Neural cell (in vitro differentiated cells): Measurements from ENCODE around the gene RPL35. TPM values are rescaled to one million over a fixed set of nuclear protein-coding genes. Genes with fewer than 3 reads are reported as not detected.

Experiments
- H2AFZ ChIP-seq: fragments of 200-600, 300-800 bp; sonication (generic), shearing (Covaris generic); 2 replicates; pipeline ENCODE4 v1.6.0; 2014; ENCODE audit warnings: low read depth, mild to moderate bottlenecking, antibody characterized with exemption, low read length, moderate library complexity
- H3F3A ChIP-seq: fragments of 200-600 bp; shearing (Covaris generic); 2 replicates; pipeline ENCODE4 v1.6.1; 2016; ENCODE audit warnings: mild to moderate bottlenecking, moderate library complexity, mixed read lengths, antibody characterized with exemption, low read length; ENCODE audit not compliant: insufficient read depth, poor library complexity, severe bottlenecking
- H3K27ac ChIP-seq: fragments of 200-600, 300-800 bp; sonication (generic), shearing (Covaris generic); 2 replicates; pipeline ENCODE4 v1.5.1; 2014; ENCODE audit warnings: mild to moderate bottlenecking, low read length, moderate library complexity
- H3K27me3 ChIP-seq: fragments of 300-800, 200-600 bp; sonication (generic), shearing (Covaris generic); 2 replicates; pipeline ENCODE4 v1.6.0; 2014; ENCODE audit warnings: mild to moderate bottlenecking, low read depth, low read length, moderate library complexity; ENCODE audit not compliant: insufficient read depth
- H3K36me3 ChIP-seq: fragments of 300-800, 200-600 bp; sonication (generic), shearing (Covaris generic); 2 replicates; pipeline ENCODE4 v1.5.1; 2014; ENCODE audit warnings: mild to moderate bottlenecking, antibody characterized with exemption, low read length, moderate library complexity; ENCODE audit not compliant: insufficient read depth
- H3K4me2 ChIP-seq: fragments of 300-800, 200-600 bp; sonication (generic), shearing (Covaris generic); 2 replicates; pipeline ENCODE4 v1.6.0; 2014; ENCODE audit warnings: mild to moderate bottlenecking, low read length
- H3K4me3 ChIP-seq: fragments of 300-800, 200-600 bp; sonication (generic), shearing (Covaris generic); 2 replicates; pipeline ENCODE4 v1.5.1; 2014; ENCODE audit warnings: mild to moderate bottlenecking, low read length, moderate library complexity
- H3K79me2 ChIP-seq: fragments of 200-600 bp; shearing (Covaris generic); replicated peaks from 2 replicates; pipeline ENCODE4 v1.6.0; 2014; ENCODE audit warnings: mild to moderate bottlenecking, low read length, moderate library complexity; ENCODE audit not compliant: insufficient read depth
- H3K9ac ChIP-seq: fragments of 300-800, 200-600 bp; sonication (generic), shearing (Covaris generic); 2 replicates; pipeline ENCODE4 v1.6.1; 2016; ENCODE audit warnings: mild to moderate bottlenecking, low read length, mixed read lengths
- H3K9me2 ChIP-seq: fragments of 200-600 bp; shearing (Covaris generic); 2 replicates; pipeline ENCODE4 v1.6.1; 2016; ENCODE audit warnings: mild to moderate bottlenecking, low read length, mixed read lengths; ENCODE audit not compliant: insufficient read depth
- H3K9me3 ChIP-seq: fragments of 200-600, 300-800 bp; sonication (generic), shearing (Covaris generic); 2 replicates; pipeline ENCODE4 v1.6.1; 2016; ENCODE audit warnings: mild to moderate bottlenecking, mixed run types, low read length, moderate library complexity, mixed read lengths
- H4K20me1 ChIP-seq: fragments of 200-600 bp; shearing (Covaris generic); 2 replicates; pipeline ENCODE4 v1.6.1; 2016; ENCODE audit warnings: mild to moderate bottlenecking, mixed run types; ENCODE audit not compliant: insufficient read depth
- CTCF ChIP-seq: fragments of 450-650 bp; IDR thresholded peaks from 2 replicates; pipeline ENCODE4 v1.5.1; 2014; ENCODE audit warnings: antibody characterized with exemption, mild to moderate bottlenecking, moderate library complexity; ENCODE audit not compliant: poor library complexity, severe bottlenecking
- EP300 ChIP-seq: fragments of 450-650 bp; conservative IDR thresholded peaks from 2 replicates; pipeline ENCODE4 v1.6.1; 2014; ENCODE audit warnings: antibody characterized with exemption, mild to moderate bottlenecking, moderate library complexity; ENCODE audit not compliant: poor library complexity, severe bottlenecking
- EZH2 ChIP-seq: fragments of 200-600, 300-800 bp; shearing (Covaris generic), sonication (generic); IDR thresholded peaks from 2 replicates; pipeline ENCODE4 v1.6.1; 2014; ENCODE audit warnings: antibody characterized with exemption, low read length, borderline replicate concordance, mild to moderate bottlenecking; ENCODE audit not compliant: insufficient read depth, poor library complexity, severe bottlenecking
- MXI1 ChIP-seq: fragments of 450-650 bp; conservative IDR thresholded peaks from 2 replicates; pipeline ENCODE4 v1.6.1; 2014; ENCODE audit warnings: antibody characterized with exemption, mild to moderate bottlenecking; ENCODE audit not compliant: poor library complexity, severe bottlenecking
- POLR2AphosphoS5 ChIP-seq: IDR thresholded peaks from 2 replicates; pipeline ENCODE4 v1.6.1; 2012
- RAD21 ChIP-seq: fragments of 450-650 bp; conservative IDR thresholded peaks from 2 replicates; pipeline ENCODE4 v1.6.1; 2014; ENCODE audit warnings: antibody characterized with exemption, mild to moderate bottlenecking, moderate library complexity
- REST ChIP-seq: IDR thresholded peaks from 2 replicates; pipeline ENCODE4 v1.6.1; 2012; ENCODE audit warnings: borderline replicate concordance
- SMC3 ChIP-seq: fragments of 450-650 bp; conservative IDR thresholded peaks from 2 replicates; pipeline ENCODE4 v1.6.1; 2014; ENCODE audit warnings: antibody characterized with exemption, mild to moderate bottlenecking, moderate library complexity; ENCODE audit not compliant: poor library complexity
- TAF1 ChIP-seq: IDR thresholded peaks from 2 replicates; pipeline ENCODE4 v1.6.1; 2012; ENCODE audit warnings: low read depth
- polyA plus RNA-seq: library from polyadenylated mRNA; depleted of rRNA; stranded (reverse); fragments of >200 nt; gene quantifications from 2 replicates; pipeline ENCODE4 v1.2.3, GENCODE V29; 2014

The RPL35 gene
- polyA plus RNA-seq, 1 donor from 2014 or later = 2,116 TPM

- no peak overlapping the region for H2AFZ ChIP-seq
- TF ChIP-seq EZH2 (no peak), TAF1 (no peak), MXI1 (no peak), EP300 (no peak), POLR2AphosphoS5 (no peak), CTCF (no peak), SMC3 (no peak), RAD21 (no peak)
- H3K79me2 ChIP-seq = no peaks in the 10 kb centered on the region
- no peaks in the 10 kb centered on the region for H3K27me3 ChIP-seq
- H3K4me3 ChIP-seq = no peak overlapping the region
- no peaks in the 10 kb centered on the region for H3K9me2 ChIP-seq
- no peaks in the 10 kb centered on the region for H3F3A ChIP-seq
- no peak overlapping the region for H3K4me2 ChIP-seq
- no peak overlapping the region for H3K27ac ChIP-seq
- H4K20me1 ChIP-seq = no peaks in the 10 kb centered on the region
- no peaks in the 10 kb centered on the region for H3K36me3 ChIP-seq
- no peaks in the 10 kb centered on the region for H3K9me3 ChIP-seq
- no peak overlapping the region for H3K9ac ChIP-seq
Measured at GRCh38 chr9:124812441-124812876, 49.3 kb downstream of the RPL35 start.

- no peaks in the 10 kb centered on the region for H3K9me3 ChIP-seq
- H3K27me3 ChIP-seq = no peaks in the 10 kb centered on the region
- no peaks in the 10 kb centered on the region for H3K79me2 ChIP-seq
- H3K36me3 ChIP-seq = no peaks in the 10 kb centered on the region
- no peaks in the 10 kb centered on the region for H4K20me1 ChIP-seq
- H3K9me2 ChIP-seq = no peaks in the 10 kb centered on the region
- no peak overlapping the region for H3K4me2 ChIP-seq
- no peak overlapping the region for H3K27ac ChIP-seq
- TF ChIP-seq EZH2 (no peak), REST (no peak), SMC3 (no peak), EP300 (no peak), RAD21 (no peak), TAF1 (no peak), CTCF (no peak), POLR2AphosphoS5 (no peak), MXI1 (no peak)
- no peaks in the 10 kb centered on the region for H3F3A ChIP-seq
- H3K4me3 ChIP-seq = no peak overlapping the region
- no peak overlapping the region for H2AFZ ChIP-seq
- H3K9ac ChIP-seq = no peak overlapping the region
Measured at GRCh38 chr9:124810663-124811355, 50.9 kb downstream of the RPL35 start.
